Putamen (tissue), 1 donor: ENCODE data around the gene MRPS18A.
"Not testable (repeated sequence)": the region's sequence is repeated elsewhere in the genome, so short reads cannot be mapped to it uniquely, and the experiment has no call there.

Experiments used
- DNase-seq: peaks from one replicate; pipeline ENCODE4 v3.0.0-alpha.2; 2016; ENCODE audit warnings: low spot score

The MRPS18A gene

DNA sequence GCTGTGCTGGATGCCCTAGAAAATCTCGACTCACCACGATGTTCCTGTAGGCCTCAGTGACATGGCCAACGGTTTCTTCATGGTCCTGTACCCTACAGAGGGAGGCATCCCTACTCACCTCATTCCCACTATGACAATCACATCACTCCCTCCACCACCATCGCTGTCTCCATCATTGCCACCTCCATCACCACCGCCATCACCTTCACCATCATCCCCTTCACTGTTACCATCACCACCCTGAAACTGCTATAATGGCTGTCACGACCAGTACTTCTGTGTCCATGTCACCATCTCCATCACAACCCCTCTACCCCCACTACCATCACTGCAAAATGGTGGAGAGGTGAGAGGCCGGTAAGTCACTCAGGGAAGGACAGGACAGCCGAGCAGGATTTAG, 29.8 kb upstream of the MRPS18A start:
- DNase-seq, result no peak

DNA sequence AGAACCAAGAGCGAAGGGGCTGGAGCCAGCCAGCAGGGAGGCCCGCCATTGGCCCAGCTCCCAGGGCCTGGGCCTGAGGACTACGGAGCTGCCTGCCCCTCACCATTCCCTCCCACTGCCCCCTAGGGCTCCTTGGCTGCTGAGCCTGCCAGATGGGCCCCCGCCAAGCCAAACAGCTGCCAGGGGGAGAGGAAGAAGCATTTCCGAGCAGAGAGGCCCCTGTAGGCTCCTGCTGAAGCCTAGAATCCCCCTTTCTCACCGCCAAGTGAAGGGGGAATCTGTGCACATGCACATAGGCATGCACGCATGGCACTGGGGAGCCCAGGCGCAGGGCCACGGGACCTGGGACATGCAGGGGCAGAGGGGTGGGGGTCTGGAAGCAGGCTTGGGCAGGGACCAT, 28.5 kb upstream of the MRPS18A start:
- DNase-seq, result no peak

DNA sequence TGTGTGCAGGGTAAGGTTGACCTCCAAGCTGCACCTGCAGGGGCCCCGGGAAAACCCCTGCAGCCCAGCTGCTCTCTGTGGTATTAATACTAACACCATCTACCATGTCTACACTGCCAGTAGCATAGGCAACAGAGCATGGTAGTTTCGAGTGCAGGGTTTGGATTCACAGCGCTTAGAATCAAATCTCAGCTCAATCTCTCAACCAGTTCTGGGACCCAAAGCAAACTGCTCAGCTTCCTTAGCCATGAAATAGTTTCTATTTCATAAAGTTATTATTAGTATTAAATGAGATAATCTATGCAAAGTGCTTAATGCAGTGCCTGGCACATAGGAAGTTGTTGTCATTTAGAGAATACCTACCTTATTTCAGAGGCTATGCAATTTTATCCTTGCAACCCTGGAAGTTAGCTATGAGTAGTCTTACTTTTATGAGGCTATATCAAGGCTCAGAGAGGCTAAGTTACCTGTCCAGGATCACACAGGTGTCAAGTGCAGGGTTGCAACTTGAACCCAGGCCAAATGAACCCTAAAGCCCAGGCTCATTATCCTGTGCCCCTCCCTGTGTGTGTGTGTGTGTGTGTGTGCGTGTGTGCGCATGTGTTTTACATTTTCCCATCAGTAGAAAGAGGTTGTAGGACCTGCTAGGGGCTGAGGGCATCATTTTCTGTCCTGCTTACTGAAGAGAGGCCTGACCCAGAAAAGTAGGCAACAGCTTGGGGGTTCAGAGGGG, 27.6 kb upstream of the MRPS18A start:
- DNase-seq, result no peak

DNA sequence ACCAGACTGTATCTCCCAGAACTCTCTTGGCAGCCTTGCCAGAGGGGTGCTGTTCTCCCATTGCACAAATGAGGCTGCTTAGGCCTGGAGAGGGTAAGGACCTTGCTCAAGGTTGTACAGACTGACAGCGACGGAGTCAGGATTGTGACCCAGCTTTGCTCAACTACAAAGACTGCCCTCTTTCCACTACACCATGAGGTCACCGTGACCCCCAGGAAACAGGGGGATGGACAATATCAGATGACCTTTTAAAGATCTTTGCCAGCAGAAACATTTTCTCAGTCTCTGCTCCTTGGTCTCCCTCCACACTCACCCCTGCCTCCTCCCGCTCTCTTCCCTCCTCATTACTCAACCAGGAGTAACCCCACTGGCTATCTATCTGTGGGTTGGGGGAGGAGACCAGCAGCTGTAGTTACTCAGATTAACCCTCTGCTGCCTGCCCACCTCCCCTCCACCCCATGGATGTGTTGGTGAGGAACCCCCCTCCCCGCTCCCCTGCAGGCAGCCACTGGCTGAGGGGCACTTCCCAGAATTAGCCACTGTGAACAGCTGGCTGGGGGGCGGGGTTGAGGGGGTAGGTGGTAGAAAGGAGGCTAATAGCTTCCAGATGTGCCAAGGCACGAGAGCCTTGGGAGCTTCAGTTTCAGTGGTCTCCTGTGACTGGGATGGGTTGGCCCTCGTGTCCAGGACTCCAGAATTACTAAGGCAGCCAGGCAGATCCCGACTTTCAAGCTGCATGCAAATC, 26.9 kb upstream of the MRPS18A start:
- no peak for DNase-seq

DNA sequence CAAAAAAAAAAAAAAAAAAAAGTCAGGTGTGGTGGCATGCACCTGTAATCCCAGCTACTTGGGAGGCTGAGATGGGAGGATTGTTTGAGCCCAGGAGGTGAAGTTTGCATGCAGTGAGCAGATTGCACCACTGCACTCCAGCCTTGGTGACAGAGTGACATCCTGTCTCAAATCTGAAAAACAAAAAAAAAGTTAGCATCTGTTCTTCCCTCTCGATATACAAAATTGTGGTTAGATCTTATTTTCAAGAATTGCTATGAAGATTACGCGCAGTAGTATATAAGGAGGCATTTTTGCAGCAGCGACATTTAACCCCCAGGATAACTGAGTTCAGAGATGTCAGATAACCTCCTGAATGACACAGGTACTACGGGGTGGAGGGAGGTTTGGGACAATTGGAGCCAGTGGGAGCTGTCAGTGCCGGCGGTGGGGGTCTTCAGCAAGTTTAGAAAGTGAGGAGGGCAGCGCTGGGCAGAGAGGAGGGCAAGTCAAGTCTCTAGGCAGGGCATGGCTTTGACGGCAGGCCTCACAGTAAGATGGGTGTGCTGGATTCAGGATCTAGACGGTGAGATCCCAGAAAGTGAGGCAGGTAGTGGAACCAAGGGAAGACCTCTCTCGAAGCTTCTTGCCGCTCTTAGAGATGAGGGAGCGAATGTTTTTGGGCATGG, 26.2 kb upstream of the MRPS18A start:
- DNase-seq, result no peak

DNA sequence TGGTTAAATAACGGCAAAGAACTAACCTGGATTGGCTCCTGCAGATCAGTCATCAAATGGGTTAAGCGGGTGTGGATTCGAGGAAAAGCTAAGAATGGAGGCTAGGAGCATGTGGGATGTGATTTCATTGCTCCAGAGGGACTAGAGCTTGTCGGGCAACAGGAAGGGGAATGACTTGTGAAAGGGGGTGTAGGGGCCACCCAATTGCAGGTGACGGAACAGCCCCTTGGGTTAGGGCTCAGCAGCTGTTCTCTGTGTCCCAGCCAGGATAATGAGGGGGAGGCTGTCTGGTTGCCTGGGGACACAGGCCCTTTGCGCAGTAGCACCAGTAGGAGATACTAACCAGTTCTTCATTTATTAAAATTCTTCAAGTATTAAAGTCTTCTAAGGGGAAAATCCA, 25.0 kb upstream of the MRPS18A start:
- DNase-seq, result no peak

DNA sequence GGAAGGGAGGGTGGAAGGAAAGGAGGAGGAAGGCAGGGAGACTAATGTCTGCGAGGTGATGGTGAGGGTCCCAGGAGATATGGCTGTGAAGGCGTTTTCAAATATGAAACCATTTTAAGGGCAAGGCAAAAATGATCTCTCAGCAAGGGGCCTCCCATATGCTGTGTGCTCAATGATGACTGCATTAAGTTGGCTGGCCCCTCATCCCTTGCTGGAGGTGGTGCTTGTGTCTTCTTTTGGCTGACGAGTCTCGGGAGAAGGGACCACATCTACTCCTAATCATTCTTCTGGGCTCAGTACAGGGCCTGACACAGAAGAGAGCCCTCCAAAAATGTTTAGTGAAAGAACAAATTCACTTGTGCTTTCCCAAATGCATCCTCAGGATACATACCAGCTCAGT, 23.0 kb upstream of the MRPS18A start:
- DNase-seq, result no peak

DNA sequence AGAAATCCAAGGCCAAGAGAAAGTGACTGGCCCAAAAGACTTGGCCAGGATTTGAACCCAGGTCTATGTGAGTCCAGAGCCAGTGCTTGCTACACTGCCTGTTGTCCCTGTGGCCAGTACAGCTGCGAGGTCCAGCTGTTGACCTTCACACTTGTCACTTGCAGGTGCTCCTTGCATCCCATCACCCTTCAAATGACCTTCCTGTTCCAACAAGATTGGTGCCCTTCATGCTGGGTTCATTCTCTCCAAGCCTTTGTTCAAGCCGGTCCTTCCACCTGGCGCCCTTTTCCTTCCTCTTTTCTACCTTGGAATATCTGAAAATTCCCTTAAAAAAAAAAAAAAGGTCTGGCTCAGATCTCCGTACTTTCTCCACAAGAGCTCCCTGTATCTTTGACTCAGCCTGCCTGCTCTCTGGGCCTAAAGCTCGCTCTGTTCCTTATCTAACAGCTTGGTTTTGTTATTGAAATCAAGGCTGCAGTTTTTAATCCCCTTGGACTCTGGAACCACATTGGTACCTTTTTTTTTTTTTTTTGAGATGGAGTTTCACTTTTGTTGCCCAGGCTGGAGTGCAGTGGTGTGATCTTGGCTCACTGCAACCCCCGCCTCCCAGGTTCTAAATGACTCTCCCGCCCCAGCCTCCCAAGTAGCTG, 22.2 kb upstream of the MRPS18A start:
- DNase-seq, result no peak

DNA sequence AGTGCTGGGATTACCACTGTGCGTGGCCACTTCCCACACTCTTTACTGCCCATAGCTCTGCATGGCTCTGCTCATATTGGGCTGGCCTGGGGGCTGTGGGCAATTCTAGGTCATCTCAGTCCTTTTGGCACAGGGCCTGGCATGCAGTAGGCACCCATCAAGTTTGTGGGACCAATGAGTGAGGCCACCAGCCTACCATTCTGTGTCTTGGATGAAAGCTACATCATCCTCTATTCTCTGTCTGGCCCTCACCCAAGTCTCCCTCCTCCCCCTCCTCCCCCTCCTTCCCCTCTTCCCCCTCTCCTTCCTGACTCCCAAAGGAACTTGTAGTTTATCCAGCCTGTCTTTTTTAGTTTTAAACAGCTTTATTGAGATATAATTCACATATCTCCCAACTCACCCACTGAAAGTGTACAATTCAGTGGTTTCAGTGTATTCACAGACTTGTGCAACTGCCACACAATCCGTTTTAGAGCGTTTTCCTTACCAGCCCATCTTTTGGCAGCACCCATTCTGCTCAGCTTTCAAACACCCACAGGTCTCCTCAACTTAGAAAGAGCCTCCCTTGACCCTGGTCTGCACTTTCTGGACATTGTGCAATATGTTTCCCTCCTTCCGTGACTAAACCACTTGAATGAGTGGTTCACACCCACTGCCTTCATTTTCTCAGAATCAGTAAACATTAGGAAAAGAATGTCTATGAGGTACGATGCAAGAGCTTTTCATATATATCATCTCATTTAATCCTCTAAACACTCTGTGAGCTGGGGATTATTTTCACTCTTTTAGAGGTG, 21.5 kb upstream of the MRPS18A start:
- DNase-seq, result no peak

DNA sequence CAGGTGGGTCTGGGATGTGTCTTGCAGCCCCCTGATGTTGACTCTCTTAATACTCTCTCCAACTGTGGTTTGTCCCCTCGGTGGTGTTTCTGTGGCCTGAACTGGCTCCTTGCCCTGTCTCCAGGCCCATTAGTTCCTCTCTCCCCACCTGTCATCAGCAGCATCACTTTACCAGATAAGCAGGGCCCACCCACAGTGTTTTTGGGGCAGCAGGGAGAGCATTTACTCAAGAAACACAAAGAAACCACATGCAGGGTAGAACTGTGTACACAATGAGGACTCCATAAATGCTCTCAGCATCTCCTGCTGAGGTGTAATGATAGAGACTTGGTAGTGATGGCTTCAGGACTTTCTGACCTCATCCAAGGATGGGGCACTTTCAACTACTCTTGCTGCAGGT, 20.2 kb upstream of the MRPS18A start:
- no peak for DNase-seq

DNA sequence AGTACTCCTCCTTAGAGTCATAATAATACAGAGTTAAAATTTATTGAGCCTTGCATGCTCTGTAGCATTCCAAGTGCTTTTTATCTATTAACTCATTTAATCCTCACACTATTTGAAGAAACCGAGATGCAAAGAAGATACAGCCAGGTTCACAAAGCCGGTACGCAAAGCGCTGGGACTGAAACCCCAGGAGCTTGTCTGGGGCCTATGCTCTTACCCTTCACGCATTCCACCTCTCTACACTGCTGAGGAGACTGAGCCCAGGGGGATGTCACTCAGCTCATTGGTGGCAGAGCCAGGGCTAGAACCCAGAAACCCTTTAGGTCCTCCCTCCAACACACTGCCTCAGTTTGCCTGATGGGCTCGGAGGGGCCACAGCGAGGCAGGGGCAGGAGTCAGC, 19.7 kb upstream of the MRPS18A start:
- no peak for DNase-seq

DNA sequence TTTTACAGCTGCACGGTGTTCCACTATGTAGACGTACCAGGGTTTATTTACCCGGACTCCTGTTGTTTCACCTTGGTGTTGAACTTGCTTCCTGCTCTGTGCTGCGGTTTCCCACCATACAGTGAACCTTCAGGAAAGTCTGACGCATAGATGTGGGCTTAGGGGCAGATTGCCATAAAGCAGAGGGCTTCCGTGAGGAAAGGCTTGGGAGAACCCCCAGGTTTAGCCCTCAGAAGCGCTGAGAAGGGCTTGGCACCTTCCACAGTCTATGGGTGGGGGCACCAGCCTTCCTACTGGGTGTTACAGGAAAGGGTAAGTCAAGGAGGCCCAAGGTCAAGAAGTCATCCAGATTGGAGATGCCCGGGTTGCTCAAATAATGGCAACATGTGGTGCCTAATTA, 19.2 kb upstream of the MRPS18A start:
- DNase-seq, result no peak

DNA sequence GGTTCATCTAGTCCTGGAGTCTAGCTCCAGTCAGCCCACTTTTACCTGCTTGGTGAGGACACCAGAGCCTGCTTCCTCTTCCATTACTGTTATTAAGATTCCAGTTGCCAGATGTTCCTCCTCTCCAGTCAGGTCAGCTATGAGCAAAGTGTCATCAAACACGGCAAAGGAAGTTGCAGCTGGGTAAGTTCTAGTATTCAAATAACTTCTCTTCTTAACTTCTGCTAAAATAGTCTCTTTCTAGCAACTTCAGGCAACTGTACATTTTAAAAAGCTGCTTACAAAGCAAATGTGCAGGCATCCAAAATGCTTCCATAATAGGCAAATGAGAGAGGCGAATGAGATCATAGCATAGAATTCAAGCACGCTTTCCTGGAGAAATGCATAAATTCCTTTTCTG, 18.4 kb upstream of the MRPS18A start:
- no peak for DNase-seq

DNA sequence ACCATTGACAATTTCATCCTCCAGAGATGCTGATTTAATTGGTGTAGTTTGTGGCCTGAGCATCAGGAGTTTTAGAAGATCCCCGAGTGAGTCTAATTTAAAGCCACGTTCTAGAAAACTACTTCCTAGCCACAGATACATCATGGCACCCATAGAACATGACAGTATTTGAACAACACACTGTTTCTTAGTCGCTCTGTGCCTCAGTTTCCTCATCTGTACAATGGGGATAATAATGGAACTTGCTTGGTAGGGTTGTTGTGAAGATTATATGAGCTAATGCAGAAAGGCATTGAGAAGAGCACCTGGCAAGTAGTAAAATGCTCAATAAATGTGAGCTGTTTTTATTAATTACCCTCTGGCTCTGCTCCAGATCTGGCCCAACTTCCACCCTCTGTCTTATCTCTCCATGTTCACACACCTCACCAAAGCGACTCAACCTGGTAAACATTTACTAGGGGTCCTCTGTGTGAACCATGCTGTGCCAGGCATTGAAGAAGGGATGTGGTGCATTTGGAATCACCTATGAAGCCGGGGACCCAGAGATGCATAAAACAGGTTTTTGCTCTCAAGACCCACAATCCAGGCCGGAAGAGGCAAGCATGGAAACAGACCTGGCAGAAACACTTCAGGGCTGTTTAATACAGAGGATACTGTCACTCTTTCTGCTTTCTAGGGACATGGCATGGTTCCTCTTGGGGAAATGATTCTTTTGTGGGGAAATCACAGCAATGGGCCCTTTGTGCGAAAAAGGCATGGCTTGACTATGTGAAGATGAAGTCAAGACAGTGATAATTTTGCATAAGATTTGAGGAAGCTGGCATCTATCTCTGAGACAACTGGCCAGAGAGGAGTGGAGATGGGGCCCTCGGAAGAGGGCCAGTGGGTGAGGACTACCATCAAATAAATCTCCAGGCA, 16.2 kb upstream of the MRPS18A start:
- no peak for DNase-seq

DNA sequence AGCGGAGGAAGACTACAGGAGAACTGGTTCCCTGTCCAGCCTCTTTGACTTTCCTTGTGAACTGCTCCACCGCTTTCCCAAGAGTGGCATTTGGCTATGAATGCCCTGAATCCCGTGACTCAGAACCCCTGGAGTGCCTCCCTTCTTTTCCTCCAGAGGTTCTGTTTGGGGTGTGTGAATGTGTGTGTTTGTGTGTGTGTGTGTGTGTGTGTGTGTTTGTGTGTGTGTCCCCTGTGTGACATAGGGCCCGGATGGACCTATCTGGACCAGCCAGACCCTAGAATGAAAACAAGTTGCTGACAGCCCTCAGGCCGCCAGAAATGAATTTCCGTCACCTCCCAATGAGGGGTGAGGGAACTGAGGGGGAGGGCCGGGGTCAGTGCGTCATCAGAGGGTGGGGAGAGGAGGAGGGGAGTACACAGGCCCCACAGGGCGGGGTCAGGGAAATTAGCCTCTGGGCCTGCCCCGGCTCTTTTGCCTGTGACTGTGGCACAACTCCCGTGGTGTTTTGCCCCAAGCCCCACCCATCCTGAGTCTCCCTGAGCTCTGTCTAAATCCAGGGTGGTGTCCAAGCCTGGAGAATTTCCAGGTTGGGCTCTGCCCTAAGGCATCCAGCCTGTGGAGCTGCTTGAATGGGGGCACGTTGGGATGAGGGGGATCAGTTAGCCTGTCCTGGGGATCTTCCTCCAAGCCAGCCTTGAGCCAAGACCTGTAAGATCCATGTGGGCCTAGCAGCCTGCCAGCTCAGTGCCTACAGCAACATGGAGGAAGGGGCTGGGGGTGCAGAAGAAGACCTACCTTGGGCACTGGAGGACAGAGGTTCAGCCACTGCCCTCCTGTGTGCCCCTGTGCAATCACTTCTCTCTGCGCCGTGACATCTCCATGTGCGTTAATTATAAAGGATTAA, 15.2 kb upstream of the MRPS18A start:
- DNase-seq, result no peak

DNA sequence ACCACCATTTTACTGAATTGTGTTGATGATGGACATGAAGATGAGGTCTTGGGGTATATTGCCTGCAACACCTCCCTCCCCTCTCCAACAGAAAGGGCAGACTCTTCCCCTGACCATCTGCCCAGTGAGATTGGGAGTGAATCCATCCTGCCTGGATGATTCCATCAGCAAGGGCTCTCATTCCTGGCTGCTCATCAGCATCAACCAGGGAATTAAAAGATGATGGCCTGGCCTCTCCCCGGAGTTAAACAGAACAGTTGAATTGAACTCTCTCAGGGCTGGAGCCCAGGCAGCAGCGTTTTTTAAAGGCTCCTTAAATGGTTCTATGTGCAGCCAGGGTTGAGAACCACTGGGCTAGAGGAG, 14.6 kb upstream of the MRPS18A start:
- no peak for DNase-seq

DNA sequence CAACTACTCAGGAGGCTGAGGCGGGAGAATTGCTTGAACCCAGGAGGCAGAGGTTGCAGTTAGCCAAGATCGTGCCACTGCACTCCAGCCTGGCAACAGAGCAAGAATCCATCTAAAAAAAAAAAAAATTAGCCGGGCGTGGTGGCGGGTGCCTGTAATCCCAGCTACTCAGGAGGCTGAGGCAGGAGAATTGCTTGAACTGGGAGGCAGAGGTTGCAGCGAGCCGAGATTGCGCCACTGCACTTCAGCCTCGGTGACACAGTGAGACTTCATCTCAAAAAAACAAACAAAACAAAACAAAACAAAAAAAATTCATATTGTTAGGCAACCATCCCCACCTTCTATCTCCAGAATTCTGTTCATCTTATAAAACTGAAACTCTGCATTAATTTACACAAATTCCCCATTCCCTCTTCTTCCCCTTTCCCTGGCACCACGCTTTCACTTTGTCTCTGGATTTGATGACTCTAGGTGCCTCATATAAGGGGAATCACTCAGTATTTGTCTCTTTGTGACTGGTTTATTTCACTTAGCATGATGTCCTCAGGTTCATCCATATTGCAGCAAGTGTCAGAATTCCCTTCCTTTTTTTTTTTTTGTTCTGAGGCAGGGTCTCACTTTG, 13.5 kb upstream of the MRPS18A start:
- not testable (repeated sequence) for DNase-seq

DNA sequence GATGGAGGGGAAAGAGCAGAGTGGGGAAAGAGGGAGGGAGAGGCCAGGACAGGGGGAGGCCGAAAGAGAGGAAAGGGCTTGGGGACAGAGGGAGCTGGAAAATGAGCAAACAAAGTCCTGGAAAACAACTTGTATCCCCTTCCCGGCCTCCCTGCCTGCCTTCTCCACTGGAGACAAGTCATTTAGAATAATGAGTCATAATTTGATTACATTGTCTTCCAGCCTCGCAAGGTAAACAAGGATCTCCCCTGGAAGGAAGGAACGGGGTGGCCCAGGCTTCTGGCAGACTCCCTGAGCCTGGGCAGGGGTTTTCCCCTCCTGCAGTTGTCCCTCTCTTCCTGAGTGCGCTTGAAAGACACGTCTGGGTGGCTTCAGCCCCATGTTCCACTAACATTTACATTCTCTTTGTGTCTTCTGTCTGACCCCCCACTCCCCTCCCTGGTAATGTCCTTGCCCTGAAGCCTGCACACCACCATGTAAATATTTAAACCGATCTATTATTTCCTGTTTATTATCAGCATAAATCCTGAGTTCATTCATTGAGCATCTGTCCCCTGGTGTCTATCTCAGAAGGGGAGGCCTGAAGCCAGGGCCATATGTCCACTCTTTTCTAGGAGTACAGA, 12.1 kb upstream of the MRPS18A start:
- DNase-seq, result no peak
